HUES64 (cell line): ENCODE measurements around the gene CRYBB3.
"Not testable (repeated sequence)": the region's sequence is repeated elsewhere in the genome, so short reads cannot be mapped to it uniquely, and the experiment has no call there.

Source experiments
- H3K27ac ChIP-seq: 2 replicates; pipeline ENCODE4 v1.7.0; 2013; ENCODE audit warnings: low read depth, low read length, inconsistent platforms
- H3K27me3 ChIP-seq: 2 replicates; pipeline ENCODE4 v1.6.1; 2013; ENCODE audit warnings: mild to moderate bottlenecking, low read length; ENCODE audit not compliant: insufficient read depth
- H3K36me3 ChIP-seq: 2 replicates; pipeline ENCODE4 v1.6.1; 2013; ENCODE audit warnings: mild to moderate bottlenecking, low read length; ENCODE audit not compliant: insufficient read depth
- H3K4me1 ChIP-seq: 2 replicates; pipeline ENCODE4 v1.6.1; 2013; ENCODE audit warnings: mild to moderate bottlenecking, low read length, moderate library complexity; ENCODE audit not compliant: insufficient read depth
- H3K4me3 ChIP-seq: 2 replicates; pipeline ENCODE4 v1.5.1; 2013; ENCODE audit warnings: mild to moderate bottlenecking, low read length, moderate library complexity
- H3K9ac ChIP-seq: 2 replicates; pipeline ENCODE4 v1.6.1; 2013; ENCODE audit warnings: mild to moderate bottlenecking, low read depth, low read length
- H3K9me3 ChIP-seq: 2 replicates; pipeline ENCODE4 v1.6.1; 2013; ENCODE audit warnings: low read depth, low read length; ENCODE audit not compliant: insufficient read depth
- WGBS: fragments of 150-250, 120-280 bp; methylation state at CpG from one replicate; pipeline ENCODE4 v1.1.7; 2013; ENCODE audit warnings: missing lambda C conversion rate; 5-methylcytosine and 5-hydroxymethylcytosine counted together

The CRYBB3 gene

DNA sequence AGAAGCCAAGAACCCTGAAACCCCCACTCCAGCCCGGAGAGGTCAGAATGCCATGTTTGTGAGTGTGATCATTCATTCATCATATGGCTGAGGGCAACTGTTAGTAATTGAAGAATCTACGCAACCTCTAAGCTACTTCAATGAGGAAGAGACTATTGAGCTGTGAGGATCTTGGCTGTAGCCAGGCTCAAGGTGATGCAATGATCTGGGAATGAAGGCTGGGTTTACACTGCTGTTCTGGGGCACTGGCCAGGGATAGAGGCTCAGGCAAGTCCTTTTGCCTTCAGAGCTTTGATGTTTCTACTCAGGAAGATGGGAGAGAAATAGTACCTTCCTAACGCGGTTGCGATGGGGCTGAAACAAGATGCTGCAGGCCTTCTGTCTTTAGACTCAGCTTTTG is 32.6 kb downstream of the CRYBB3 start:
- H3K4me3 ChIP-seq, result no peak overlapping the region
- no peak overlapping the region for H3K9ac ChIP-seq
- 83% methylated on average over 5 of the region's 5 CpGs for WGBS
- H3K27ac ChIP-seq, result no peak overlapping the region
- H3K36me3 ChIP-seq, result no peaks in the 10 kb centered on the region
- H3K4me1 ChIP-seq, result no peaks in the 10 kb centered on the region
- H3K27me3 ChIP-seq, result no peaks in the 10 kb centered on the region
- no peaks in the 10 kb centered on the region for H3K9me3 ChIP-seq

DNA sequence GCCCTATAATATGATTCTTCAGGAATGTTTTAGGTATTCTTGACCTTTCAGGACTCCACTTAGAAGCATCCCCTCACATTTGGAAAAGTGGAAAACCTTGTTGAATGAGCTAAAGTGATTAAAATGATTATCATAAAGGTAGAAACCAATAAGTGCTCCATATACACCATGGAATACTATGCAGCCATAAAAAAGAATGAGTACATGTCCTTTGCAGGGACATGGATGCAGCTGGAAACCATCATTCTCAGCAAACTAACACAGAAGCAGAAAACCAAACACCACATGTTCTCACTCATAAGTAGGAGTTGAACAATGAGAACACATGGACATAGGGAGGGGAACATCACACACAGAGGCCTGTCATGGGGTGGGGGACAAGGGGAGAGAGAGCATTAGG is 34.0 kb downstream of the CRYBB3 start:
- not testable (repeated sequence) for H3K4me3 ChIP-seq, H3K9me3 ChIP-seq, H3K9ac ChIP-seq, H3K4me1 ChIP-seq, H3K27ac ChIP-seq, H3K27me3 ChIP-seq, H3K36me3 ChIP-seq

DNA sequence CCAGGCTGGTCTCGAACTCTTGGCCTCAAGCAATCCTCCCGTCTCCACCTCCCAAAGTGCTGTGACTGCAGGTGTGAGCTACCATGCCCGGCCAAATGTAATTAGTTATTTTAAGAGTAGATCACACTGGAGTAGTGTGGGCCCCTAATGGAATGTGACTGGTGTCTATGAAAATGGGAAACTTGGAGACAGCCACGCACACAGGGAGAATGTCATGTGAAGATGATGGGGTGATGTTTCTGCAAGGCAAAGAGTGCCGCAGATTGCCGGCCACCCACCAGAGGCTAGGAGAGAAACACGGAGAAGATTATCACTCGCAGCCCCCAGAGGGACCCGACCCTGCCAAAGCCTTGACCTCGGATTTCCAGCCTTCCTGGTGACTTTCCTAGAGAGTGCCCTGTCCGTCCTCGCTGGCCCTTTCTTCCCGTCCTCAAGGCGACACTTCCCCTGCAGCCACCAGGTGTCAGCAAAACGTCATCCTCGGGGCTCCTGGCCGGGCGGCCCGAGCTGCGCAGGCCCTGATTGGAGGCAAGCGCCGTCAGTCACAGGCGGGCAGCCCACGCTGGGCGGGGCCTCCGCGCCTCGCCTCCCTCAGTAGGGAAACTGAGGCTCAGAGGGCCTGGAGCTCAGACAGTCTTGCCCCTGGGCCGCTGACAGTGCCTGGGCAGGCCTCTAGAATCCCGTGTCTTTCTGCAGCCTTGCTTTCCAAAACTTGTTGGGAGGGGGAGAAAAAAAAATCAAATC is 36.1 kb downstream of the CRYBB3 start:
- H3K36me3 ChIP-seq, result no peaks in the 10 kb centered on the region
- H3K27me3 ChIP-seq, result no peaks in the 10 kb centered on the region
- 17% methylated on average over 29 of the region's 30 CpGs for WGBS
- H3K4me3 ChIP-seq, result no peak overlapping the region
- no peak overlapping the region for H3K27ac ChIP-seq
- H3K9ac ChIP-seq, result no peak overlapping the region
- H3K4me1 ChIP-seq, result no peaks in the 10 kb centered on the region
- no peaks in the 10 kb centered on the region for H3K9me3 ChIP-seq

DNA sequence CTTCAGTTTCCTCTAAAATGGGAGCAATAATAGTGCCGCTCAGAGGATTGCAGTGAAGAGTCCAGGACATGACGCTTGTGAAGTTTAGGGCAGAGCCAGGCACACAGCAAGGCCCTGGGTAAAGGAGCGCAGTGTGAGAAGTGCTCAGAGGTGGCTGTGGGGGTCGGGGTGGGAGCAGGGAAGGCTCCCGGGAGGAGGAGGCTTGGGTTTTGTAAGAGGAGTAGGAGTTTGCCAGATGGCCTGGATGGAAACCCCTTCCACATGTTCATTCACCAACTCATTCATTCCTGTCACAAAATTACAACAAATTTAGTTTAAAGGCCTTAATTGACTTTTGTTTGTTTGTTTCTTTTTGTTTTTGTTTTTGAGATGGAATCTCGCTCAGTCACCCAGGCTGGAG is 36.8 kb downstream of the CRYBB3 start:
- H3K4me3 ChIP-seq, result no peak overlapping the region
- no peaks in the 10 kb centered on the region for H3K4me1 ChIP-seq
- no peaks in the 10 kb centered on the region for H3K36me3 ChIP-seq
- WGBS, result 81% methylated on average over 6 of the region's 6 CpGs
- H3K9me3 ChIP-seq, result no peaks in the 10 kb centered on the region
- no peak overlapping the region for H3K9ac ChIP-seq
- H3K27ac ChIP-seq, result no peak overlapping the region
- H3K27me3 ChIP-seq, result no peaks in the 10 kb centered on the region

DNA sequence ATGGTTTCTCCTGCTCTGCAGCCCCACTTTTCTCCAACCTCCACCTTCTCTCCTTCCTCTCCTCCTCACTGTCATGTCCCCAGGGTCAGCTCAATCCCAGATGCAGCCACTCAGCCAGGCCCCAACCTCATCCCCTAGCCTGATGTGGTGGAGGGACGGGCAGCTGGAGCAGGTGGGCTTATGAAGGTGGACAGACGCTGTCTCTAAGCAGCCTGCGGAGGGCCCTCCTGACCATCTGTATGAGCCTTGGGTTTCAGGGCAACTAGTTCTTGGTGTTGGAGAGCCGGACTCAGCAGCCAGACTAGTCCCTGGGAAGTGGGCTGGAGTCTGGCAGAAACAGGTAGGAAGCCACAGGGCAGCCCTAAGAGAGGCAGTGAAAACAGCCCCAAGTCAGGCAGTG is 37.8 kb downstream of the CRYBB3 start:
- Histone ChIP-seq H3K9ac (no peak overlapping the region), H3K27me3 (no peaks in the 10 kb centered on the region), H3K4me1 (no peaks in the 10 kb centered on the region), H3K4me3 (no peak overlapping the region), H3K9me3 (no peaks in the 10 kb centered on the region), H3K36me3 (no peaks in the 10 kb centered on the region), H3K27ac (no peak overlapping the region)
- WGBS, result 87% methylated on average over 4 of the region's 4 CpGs

DNA sequence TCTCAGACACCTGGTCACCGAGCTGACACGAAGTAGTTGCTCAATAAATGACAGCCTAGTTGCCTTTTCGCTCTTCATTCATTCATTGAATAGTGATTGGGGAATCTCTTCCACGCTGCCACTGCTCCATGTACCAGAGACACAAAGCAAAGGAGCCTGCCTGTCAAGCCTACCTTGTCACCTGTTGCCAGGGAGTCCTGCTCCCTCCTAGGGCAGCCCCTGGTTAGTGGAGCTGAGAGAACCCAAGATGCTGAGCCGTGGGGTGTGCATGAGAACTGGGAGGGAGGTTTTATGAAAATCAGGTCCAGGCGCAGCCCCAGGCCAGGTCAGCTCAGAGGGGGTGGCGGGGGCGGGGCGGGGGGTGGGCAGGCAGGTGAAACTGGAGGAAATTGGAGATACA is 38.4 kb downstream of the CRYBB3 start:
- not testable (repeated sequence) for H3K27ac ChIP-seq
- 87% methylated on average over 3 of the region's 9 CpGs for WGBS

DNA sequence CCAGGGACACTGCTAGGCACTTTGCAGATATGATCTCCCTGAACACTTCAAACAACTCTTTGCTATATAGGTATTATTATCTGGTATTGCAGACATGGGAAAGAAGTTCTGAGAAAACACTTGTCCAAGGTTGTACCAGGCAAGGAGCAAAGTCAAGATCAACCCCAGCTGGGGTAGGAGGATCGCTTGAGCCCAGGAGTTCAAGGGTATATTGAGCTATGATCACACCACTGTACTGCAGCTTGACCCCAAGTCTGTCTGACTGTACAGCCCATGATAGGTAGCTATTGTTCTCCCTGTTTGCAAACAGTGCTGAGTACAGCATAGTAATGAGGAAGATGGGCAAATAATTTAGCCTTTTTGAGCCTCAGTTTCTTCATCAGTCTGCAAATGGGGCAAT is 55.5 kb downstream of the CRYBB3 start:
- H3K27ac ChIP-seq, H3K9ac ChIP-seq: not testable (repeated sequence)

More for the DNA sequence above, 38.4 kb downstream of the CRYBB3 start:
- not testable (repeated sequence) for H3K27me3 ChIP-seq, H3K4me1 ChIP-seq, H3K9me3 ChIP-seq, H3K9ac ChIP-seq, H3K4me3 ChIP-seq, H3K36me3 ChIP-seq

More for the DNA sequence above, 55.5 kb downstream of the CRYBB3 start:
- H3K4me3 ChIP-seq, H3K4me1 ChIP-seq, H3K27me3 ChIP-seq, H3K36me3 ChIP-seq, H3K9me3 ChIP-seq: not testable (repeated sequence)
- 83% methylated on average over 1 of the region's 1 CpG for WGBS
